SK-N-SH (cell line): ENCODE measurements around the gene ZNF493. TPM values are rescaled to one million over a fixed set of nuclear protein-coding genes. Genes with fewer than 3 reads are reported as not detected.

Experiments used
- CTCF ChIA-PET: fragments of 300-600, 350-600 bp; formaldehyde crosslinking; extraction: SDS; loops from one replicate; lab custom pipeline; 2021; lab: Yijun Ruan, JAX
- POLR2A ChIA-PET: fragments of 350-600 bp; sonication (Branson Sonifier 250); formaldehyde crosslinking; extraction: SDS; loops from one replicate; lab custom pipeline; 2020; ENCODE audit warnings: antibody characterized with exemption, inconsistent platforms; lab: Yijun Ruan, JAX
- DNase-seq: peaks from one replicate; pipeline ENCODE4 v3.0.0; 2012
- H2AFZ ChIP-seq: fragments of 200-600 bp; sonication (generic); 2 replicates; pipeline ENCODE4 v1.8.1; 2016; ENCODE audit warnings: antibody characterized with exemption, mild to moderate bottlenecking, low read depth
- H3F3A ChIP-seq: fragments of 200-600 bp; sonication (generic); replicated peaks from 2 replicates; pipeline ENCODE3; 2016; ENCODE audit warnings: antibody characterized with exemption, mild to moderate bottlenecking; ENCODE audit not compliant: insufficient read depth
- H3K27ac ChIP-seq, 2 experiments: fragments of 200-500 bp in 1 of 2; fragments of 200-600 bp in 1 of 2; sonication (Bioruptor generic) in 1 of 2; sonication (generic), shearing (Covaris generic) in 1 of 2; 2 replicates each; pipeline versions ENCODE4 v1.5.1 to v1.6.1; 2014 to 2016; ENCODE audit warnings: low read depth in 2 of 2, inconsistent platforms in 1 of 2, low read length in 1 of 2, mild to moderate bottlenecking in 1 of 2, mixed read lengths in 1 of 2
- H3K27me3 ChIP-seq: fragments of 200-600 bp; sonication (generic), shearing (Covaris generic); 2 replicates; pipeline ENCODE4 v1.6.1; 2016; ENCODE audit warnings: mixed run types; ENCODE audit not compliant: insufficient read depth
- H3K36me3 ChIP-seq, 2 experiments: fragments of 200-500 bp in 1 of 2; fragments of 200-600 bp in 1 of 2; sonication (Bioruptor generic) in 1 of 2; sonication (generic) in 1 of 2; replicated peaks in 1 of 2; 2 replicates each; pipeline versions ENCODE3 to v1.5.1; 2014 to 2016; ENCODE audit warnings: low read length in 1 of 2, mild to moderate bottlenecking in 1 of 2; ENCODE audit not compliant: insufficient read depth in 2 of 2, control insufficient read depth in 1 of 2
- H3K4me1 ChIP-seq, 2 experiments: fragments of 200-500 bp in 1 of 2; fragments of 200-600 bp in 1 of 2; sonication (Bioruptor generic) in 1 of 2; sonication (generic), shearing (Covaris generic) in 1 of 2; 2 replicates each; pipeline versions ENCODE4 v1.5.1 to v1.6.1; 2014 to 2016; ENCODE audit warnings: low read depth in 1 of 2, low read length in 1 of 2, mixed run types in 1 of 2; ENCODE audit not compliant: insufficient read depth in 2 of 2, control insufficient read depth in 1 of 2
- H3K4me2 ChIP-seq: fragments of 200-600 bp; sonication (generic), shearing (Covaris generic); 2 replicates; pipeline ENCODE4 v1.6.1; 2017; ENCODE audit warnings: mixed run types
- H3K4me3 ChIP-seq, 2 experiments: fragments of 200-500 bp in 1 of 2; fragments of 200-600 bp in 1 of 2; sonication (Bioruptor generic) in 1 of 2; sonication (generic), shearing (Covaris generic) in 1 of 2; 2 replicates each; pipeline versions ENCODE4 v1.5.1 to v1.8.1; 2014 to 2016; ENCODE audit warnings: low read depth in 2 of 2, inconsistent platforms in 1 of 2, low read length in 1 of 2, mild to moderate bottlenecking in 1 of 2, mixed read lengths in 1 of 2, moderate library complexity in 1 of 2
- H3K79me2 ChIP-seq: fragments of 200-600 bp; sonication (generic); 2 replicates; pipeline ENCODE4 v1.8.1; 2017; ENCODE audit warnings: mild to moderate bottlenecking; ENCODE audit not compliant: insufficient read depth
- H3K9ac ChIP-seq: fragments of 200-600 bp; sonication (generic); 2 replicates; pipeline ENCODE4 v1.6.1; 2017; ENCODE audit warnings: mixed run types
- H3K9me2 ChIP-seq: fragments of 200-600 bp; sonication (generic); 2 replicates; pipeline ENCODE4 v1.6.1; 2017; ENCODE audit warnings: mixed run types
- H3K9me3 ChIP-seq: fragments of 200-600 bp; sonication (generic); 2 replicates; pipeline ENCODE4 v1.6.1; 2017; ENCODE audit warnings: mixed run types, mild to moderate bottlenecking, moderate library complexity
- H4K20me1 ChIP-seq: fragments of 200-600 bp; sonication (generic); 2 replicates; pipeline ENCODE4 v1.6.1; 2017; ENCODE audit warnings: mild to moderate bottlenecking, mixed run types; ENCODE audit not compliant: insufficient read depth
- CHD2 ChIP-seq: fragments of 150-350 bp; IDR thresholded peaks from 2 replicates; pipeline ENCODE4 v1.6.1; 2018; ENCODE audit warnings: low read length; ENCODE audit not compliant: partially characterized antibody
- FOSL2 ChIP-seq: IDR thresholded peaks from 2 replicates; pipeline ENCODE4 v1.4.0; 2012; ENCODE audit warnings: low read depth, mild to moderate bottlenecking, moderate library complexity, borderline replicate concordance
- FOXJ3 ChIP-seq: sonication (generic); formaldehyde crosslinking; IDR thresholded peaks from 2 replicates; pipeline ENCODE4 v1.5.1; 2020; ENCODE audit warnings: mild to moderate bottlenecking, missing genetic modification reagents
- GABPA ChIP-seq: IDR thresholded peaks from 2 replicates; pipeline ENCODE4 v1.4.0; 2012; ENCODE audit warnings: low read depth, mild to moderate bottlenecking
- MXI1 ChIP-seq: IDR thresholded peaks from 2 replicates; pipeline ENCODE4 v1.6.1; 2012; ENCODE audit warnings: mild to moderate bottlenecking, low read depth, low read length, improper control_type of control experiment
- NFIC ChIP-seq: IDR thresholded peaks from 2 replicates; pipeline ENCODE4 v1.4.0; 2012; ENCODE audit warnings: borderline replicate concordance
- POLR2AphosphoS5 ChIP-seq: IDR thresholded peaks from 2 replicates; pipeline ENCODE4 v1.6.1; 2012; ENCODE audit warnings: low read depth, low read length
- RCOR1 ChIP-seq: fragments of 150-350 bp; IDR thresholded peaks from 2 replicates; pipeline ENCODE4 v1.6.1; 2017; ENCODE audit warnings: antibody characterized with exemption, low read length
- RFX5 ChIP-seq: IDR thresholded peaks from 2 replicates; pipeline ENCODE4 v1.6.1; 2012; ENCODE audit warnings: mild to moderate bottlenecking, improper control_type of control experiment, low read length
- RXRA ChIP-seq: IDR thresholded peaks from 2 replicates; pipeline ENCODE4 v1.4.0; 2012; ENCODE audit warnings: low read depth, mild to moderate bottlenecking, borderline replicate concordance
- SIN3A ChIP-seq: IDR thresholded peaks from 2 replicates; pipeline ENCODE4 v1.6.1; 2012; ENCODE audit warnings: low read depth, mild to moderate bottlenecking, low read length, moderate library complexity, borderline replicate concordance
- SMC3 ChIP-seq: IDR thresholded peaks from 2 replicates; pipeline ENCODE4 v1.6.1; 2012; ENCODE audit warnings: low read depth, low read length, improper control_type of control experiment
- TAF1 ChIP-seq: IDR thresholded peaks from 2 replicates; pipeline ENCODE4 v1.6.1; 2012; ENCODE audit warnings: low read depth, mild to moderate bottlenecking, low read length, moderate library complexity, borderline replicate concordance
- YY1 ChIP-seq: IDR thresholded peaks from 2 replicates; pipeline ENCODE4 v1.4.0; 2012; ENCODE audit warnings: low read depth, mild to moderate bottlenecking
- WGBS: methylation state at CpG from one replicate; pipeline ENCODE4 v1.1.6; 2017; ENCODE audit warnings: low lambda C conversion rate; 5-methylcytosine and 5-hydroxymethylcytosine counted together
- polyA plus RNA-seq, 3 experiments: library from polyadenylated mRNA; depleted of rRNA; stranded (reverse); fragments of >200 nt; gene quantifications; 2 replicates each; pipeline ENCODE4 v1.2.3, GENCODE V29; 2012
- TF ChIP-seq, protein P1 (sequence below): IDR thresholded peaks from 2 replicates; pipeline ENCODE4 v1.4.0; 2012; ENCODE audit warnings: low read depth, borderline replicate concordance
- TF ChIP-seq, protein P2 (sequence below): fragments of 200-600 bp; sonication (generic); IDR thresholded peaks from 2 replicates; pipeline ENCODE4 v1.6.1; 2017; ENCODE audit warnings: antibody characterized with exemption, mild to moderate bottlenecking, moderate library complexity
- TF ChIP-seq, protein P3 (sequence below): IDR thresholded peaks from 2 replicates; pipeline ENCODE4 v1.6.1; 2012; ENCODE audit warnings: mild to moderate bottlenecking, low read depth, low read length, moderate library complexity
- TF ChIP-seq, protein P4 (sequence below): fragments of 150-350 bp; IDR thresholded peaks from 2 replicates; pipeline ENCODE4 v1.6.1; 2016; ENCODE audit warnings: mild to moderate bottlenecking, low read depth, low read length

Gene ZNF493
- polyA plus RNA-seq, 1 of the 3 experiments (the other 2 are of a cell fraction), result 3.7 TPM

DNA sequence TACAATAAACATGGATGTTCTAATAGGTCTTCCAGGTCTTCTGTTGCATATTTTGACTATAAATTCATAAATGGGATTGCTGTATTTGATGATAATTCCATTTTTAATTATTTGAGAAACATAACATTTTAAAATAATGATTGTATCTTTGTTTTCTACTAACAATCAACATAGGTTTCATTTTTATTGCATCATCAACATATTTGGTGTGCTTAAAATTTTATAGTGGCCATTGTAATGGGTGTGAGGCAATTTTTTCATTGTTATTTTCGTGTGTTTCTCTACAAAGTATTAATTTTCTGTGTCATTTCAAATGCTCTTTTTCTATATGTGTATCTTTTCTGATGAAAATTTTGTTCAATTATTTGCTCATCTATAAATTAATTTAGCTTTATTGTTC, 13.2 kb downstream of the ZNF493 start:
- WGBS, result 67% methylated on average over 1 of the region's 1 CpG
- peaks cover 34 to 75% of the 10 kb centered on the region in 2 experiments for H3K36me3 ChIP-seq

More for the DNA sequence above, 13.2 kb downstream of the ZNF493 start:
- no peaks in the 10 kb centered on the region for H4K20me1 ChIP-seq
- H3K27me3 ChIP-seq, result no peaks in the 10 kb centered on the region
- DNase-seq, result no peak
- no peaks in the 10 kb centered on the region for H3K4me1 ChIP-seq
- no peak overlapping the region for H2AFZ ChIP-seq
- ChIA-PET CTCF (interaction anchor here (1.0 kb wide), 1 partner anchor 206 kb away, joined by 3 read pairs; no protein-coding TSS in a partner anchor), POLR2A (no interaction called here)
- H3K27ac ChIP-seq, result no peak overlapping the region
- H3F3A ChIP-seq, result no peaks in the 10 kb centered on the region
- H3K9me3 ChIP-seq, result no peaks in the 10 kb centered on the region
- H3K9ac ChIP-seq, result no peak overlapping the region
- no peaks in the 10 kb centered on the region for H3K79me2 ChIP-seq
- no peak overlapping the region for H3K4me3 ChIP-seq
- no peak overlapping the region for H3K4me2 ChIP-seq
- TF ChIP-seq RCOR1 (no peak), CHD2 (no peak), MXI1 (no peak), TAF1 (no peak), POLR2AphosphoS5 (no peak), GABPA (no peak), SMC3 (no peak), RFX5 (no peak), NFIC (no peak), FOXJ3 (CRISPR knock-in tag) (no peak), YY1 (no peak), SIN3A (no peak), FOSL2 (no peak), RXRA (no peak)
- TF ChIP-seq, protein P1, sequence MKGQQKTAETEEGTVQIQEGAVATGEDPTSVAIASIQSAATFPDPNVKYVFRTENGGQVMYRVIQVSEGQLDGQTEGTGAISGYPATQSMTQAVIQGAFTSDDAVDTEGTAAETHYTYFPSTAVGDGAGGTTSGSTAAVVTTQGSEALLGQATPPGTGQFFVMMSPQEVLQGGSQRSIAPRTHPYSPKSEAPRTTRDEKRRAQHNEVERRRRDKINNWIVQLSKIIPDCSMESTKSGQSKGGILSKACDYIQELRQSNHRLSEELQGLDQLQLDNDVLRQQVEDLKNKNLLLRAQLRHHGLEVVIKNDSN, result no peak
- TF ChIP-seq, protein P2, sequence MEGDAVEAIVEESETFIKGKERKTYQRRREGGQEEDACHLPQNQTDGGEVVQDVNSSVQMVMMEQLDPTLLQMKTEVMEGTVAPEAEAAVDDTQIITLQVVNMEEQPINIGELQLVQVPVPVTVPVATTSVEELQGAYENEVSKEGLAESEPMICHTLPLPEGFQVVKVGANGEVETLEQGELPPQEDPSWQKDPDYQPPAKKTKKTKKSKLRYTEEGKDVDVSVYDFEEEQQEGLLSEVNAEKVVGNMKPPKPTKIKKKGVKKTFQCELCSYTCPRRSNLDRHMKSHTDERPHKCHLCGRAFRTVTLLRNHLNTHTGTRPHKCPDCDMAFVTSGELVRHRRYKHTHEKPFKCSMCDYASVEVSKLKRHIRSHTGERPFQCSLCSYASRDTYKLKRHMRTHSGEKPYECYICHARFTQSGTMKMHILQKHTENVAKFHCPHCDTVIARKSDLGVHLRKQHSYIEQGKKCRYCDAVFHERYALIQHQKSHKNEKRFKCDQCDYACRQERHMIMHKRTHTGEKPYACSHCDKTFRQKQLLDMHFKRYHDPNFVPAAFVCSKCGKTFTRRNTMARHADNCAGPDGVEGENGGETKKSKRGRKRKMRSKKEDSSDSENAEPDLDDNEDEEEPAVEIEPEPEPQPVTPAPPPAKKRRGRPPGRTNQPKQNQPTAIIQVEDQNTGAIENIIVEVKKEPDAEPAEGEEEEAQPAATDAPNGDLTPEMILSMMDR, result no peak
- TF ChIP-seq, protein P3, sequence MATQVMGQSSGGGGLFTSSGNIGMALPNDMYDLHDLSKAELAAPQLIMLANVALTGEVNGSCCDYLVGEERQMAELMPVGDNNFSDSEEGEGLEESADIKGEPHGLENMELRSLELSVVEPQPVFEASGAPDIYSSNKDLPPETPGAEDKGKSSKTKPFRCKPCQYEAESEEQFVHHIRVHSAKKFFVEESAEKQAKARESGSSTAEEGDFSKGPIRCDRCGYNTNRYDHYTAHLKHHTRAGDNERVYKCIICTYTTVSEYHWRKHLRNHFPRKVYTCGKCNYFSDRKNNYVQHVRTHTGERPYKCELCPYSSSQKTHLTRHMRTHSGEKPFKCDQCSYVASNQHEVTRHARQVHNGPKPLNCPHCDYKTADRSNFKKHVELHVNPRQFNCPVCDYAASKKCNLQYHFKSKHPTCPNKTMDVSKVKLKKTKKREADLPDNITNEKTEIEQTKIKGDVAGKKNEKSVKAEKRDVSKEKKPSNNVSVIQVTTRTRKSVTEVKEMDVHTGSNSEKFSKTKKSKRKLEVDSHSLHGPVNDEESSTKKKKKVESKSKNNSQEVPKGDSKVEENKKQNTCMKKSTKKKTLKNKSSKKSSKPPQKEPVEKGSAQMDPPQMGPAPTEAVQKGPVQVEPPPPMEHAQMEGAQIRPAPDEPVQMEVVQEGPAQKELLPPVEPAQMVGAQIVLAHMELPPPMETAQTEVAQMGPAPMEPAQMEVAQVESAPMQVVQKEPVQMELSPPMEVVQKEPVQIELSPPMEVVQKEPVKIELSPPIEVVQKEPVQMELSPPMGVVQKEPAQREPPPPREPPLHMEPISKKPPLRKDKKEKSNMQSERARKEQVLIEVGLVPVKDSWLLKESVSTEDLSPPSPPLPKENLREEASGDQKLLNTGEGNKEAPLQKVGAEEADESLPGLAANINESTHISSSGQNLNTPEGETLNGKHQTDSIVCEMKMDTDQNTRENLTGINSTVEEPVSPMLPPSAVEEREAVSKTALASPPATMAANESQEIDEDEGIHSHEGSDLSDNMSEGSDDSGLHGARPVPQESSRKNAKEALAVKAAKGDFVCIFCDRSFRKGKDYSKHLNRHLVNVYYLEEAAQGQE, result no peak
- TF ChIP-seq, protein P4, sequence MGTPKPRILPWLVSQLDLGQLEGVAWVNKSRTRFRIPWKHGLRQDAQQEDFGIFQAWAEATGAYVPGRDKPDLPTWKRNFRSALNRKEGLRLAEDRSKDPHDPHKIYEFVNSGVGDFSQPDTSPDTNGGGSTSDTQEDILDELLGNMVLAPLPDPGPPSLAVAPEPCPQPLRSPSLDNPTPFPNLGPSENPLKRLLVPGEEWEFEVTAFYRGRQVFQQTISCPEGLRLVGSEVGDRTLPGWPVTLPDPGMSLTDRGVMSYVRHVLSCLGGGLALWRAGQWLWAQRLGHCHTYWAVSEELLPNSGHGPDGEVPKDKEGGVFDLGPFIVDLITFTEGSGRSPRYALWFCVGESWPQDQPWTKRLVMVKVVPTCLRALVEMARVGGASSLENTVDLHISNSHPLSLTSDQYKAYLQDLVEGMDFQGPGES, result no peak
- no peaks in the 10 kb centered on the region for H3K9me2 ChIP-seq
